ENCODE results near the gene RPS21.

RPS21 gene

DNA sequence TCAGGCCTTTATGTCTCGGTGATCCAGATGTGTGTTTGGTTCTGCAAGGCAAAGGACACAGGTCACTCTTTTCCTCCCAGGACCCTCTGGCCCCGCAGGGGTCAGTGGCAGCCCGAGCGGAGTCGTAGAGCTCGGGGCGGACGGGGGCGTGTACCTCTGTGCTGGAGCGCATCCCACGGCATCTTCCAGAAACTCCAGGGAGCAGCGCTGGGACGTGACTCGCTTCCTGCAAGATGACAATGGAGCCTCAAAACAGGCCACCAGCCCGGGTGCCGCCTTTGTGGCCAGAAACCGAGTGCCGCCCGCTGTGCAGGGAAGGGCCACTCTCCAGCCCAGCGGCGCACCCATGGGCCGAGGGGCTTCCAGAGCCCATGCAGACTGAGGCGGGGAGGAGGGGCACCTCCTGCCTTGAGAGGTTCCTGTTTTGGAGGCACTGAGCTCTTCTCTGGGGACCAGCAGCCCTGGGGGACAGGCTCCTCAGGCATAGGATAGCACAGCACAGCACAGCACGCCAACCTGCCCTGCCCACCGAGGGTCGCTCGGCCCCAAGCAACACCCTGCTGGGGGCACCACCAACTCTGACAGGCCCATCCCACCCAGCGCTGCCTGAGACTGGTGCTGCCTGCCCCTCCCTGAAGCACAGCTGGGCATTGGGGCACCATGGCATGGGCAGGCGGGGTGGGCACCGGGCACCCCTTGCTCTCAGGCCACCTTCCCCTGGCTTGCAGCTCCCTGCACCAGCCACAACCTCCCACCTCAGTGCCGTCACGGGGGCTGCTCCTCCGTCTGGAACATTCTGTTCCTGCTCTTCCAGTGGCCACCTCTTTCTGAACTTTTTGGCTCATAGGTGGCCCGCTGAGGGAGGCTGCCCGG lies 9.7 kb downstream of the RPS21 start:
- DNase-seq (ENCODE audit: low spot score), result no peak

DNA sequence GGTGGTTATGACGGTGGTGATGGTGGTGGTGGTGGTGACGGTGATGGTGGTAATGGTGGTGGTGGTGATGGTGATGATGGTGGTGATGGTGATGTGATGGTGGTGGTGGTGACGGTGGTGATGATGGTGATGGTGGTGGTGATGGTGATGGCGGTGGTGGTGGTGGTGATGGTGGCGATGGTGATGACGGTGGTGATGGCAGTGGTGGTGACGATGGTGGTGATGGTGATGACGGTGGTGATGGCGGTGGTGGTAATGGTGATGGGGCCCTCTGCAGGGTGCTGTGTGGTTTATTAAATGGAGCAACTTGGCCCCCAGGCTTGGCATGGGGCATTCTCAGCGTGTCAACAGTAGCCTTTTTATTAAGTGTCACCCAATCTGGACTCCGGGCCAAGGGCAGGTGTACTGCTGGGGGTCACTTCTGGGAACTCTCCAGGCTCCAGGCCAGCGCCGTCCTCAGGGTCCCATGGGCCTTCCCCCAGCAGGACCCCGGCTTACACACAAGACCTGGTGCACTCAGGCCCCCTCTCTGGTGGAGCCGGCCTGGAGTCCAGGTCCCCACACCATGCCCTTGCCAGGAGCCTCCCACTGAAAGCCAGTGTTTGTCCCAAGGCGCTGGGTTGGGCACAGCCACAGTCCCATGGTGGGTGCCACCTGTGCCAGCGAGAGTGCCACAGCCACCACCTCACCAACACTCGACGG lies 11.4 kb downstream of the RPS21 start:
- no peak for DNase-seq (ENCODE audit: low spot score)

DNA sequence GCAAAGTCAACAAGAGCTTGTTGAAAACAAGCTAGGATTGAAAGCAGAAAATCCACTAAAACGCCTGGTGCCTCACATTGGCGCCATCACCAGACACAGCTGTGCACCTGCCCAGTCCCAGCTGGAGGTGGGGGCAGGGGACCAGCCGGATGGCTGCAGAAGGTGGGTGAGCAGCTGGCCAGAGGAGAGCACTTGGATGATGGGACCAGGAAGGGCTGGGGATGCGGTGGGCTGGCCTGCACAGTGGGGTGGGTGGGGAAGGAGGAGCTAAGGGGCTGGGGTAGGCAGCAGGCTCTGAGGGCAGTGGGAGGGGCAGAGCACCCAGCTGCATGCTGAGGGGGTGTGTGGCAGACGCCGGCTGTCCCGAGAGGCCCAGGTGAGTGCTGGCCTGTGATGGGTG lies 13.1 kb downstream of the RPS21 start:
- DNase-seq (ENCODE audit: low spot score), result no peak

DNA sequence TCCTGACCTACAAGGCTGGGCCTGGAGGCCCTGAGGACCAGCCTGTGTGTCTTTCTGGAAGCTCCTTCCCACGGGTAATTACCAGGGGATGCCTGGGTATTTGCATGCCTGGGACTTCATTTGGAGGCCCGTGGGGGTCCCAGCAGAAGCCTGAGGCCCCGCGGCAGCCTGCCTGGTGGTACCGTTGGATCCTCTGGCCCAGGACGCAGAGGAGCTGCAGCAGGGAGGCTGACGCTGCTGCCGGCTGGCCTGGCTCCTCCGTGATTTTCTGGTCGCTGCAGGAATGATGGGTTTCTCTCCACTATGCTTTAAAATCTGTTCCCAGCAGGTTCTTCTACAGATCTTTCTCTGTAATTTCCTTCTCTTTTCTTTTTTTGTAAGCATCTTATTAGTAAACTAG lies 13.6 kb downstream of the RPS21 start:
- DNase-seq (ENCODE audit: low spot score), result no peak

DNA sequence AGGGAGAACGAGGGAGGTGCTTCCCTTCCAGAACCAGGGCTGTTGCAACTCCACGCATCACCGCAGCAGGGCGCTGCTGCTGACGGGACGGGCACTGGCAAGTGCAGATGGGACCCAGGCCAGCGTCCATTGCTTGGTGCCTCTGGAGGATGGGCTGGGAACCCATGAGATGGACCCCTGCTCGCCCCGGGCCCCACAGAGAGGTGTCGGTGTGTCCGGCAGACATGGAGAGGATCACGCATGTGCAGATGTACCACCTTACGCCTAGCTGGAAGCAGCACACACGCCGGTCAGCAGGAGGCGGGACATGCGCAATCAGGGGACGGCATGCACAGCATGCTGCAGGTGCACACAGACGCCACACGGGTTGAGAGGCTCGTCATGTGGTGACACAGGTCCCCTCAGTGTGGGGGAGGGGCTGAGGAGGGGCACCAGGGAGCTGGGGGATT lies 14.5 kb downstream of the RPS21 start:
- DNase-seq (ENCODE audit: low spot score), result no peak

DNA sequence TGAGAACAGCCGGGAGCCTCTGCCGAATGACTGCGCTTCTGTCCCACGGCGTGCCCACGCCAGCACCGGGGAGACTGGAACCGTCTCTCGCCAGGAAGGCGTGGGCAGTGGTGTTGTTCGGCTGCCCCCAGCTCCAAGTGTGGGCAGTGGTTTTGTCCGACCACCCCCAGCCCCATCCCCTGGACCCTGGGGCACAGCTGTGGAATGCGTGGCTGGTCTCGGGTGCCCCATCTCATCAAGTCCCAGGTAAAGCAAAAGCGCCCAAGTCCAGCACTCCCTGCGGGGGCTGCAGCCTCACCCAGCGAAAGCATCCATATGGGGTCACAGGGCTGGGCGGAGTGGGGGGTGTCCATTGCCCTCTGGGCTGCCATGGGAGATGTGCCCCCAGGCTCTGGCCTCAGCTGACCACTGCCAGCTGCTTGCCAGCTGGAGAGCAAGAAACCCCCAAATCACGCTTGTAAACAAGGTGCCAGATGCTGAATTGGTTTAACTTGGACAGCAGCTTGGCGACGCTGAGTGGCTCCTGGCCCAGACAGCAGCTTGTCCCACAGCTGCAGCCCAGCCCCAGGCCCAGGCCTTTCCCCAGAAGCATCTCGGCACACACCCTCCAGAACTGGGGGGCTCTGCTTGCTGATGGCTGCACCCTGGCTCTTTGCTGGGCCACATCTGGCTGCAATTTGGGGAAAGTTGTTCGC lies 15.7 kb downstream of the RPS21 start:
- DNase-seq (ENCODE audit: low spot score), result no peak

DNA sequence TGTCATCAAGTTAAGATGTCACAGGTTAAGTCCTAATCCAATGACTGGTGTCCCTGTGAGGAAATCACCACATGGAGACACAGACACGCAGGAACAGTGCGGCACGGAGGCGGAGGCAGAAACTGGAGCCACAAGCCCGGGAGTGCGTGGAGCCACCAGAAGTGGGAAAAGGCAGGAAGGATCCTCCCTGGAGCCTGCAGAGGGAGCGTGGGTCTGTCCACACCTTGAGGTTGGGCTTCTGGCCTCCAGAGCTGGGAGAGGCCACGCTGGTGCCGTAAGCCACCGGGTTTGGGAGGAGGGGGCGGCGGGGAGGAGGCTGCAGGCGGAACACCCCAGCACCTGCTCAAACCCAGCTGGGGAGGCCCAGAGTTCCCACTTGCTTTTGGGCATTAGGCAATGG lies 16.4 kb downstream of the RPS21 start:
- no peak for DNase-seq (ENCODE audit: low spot score)

DNA sequence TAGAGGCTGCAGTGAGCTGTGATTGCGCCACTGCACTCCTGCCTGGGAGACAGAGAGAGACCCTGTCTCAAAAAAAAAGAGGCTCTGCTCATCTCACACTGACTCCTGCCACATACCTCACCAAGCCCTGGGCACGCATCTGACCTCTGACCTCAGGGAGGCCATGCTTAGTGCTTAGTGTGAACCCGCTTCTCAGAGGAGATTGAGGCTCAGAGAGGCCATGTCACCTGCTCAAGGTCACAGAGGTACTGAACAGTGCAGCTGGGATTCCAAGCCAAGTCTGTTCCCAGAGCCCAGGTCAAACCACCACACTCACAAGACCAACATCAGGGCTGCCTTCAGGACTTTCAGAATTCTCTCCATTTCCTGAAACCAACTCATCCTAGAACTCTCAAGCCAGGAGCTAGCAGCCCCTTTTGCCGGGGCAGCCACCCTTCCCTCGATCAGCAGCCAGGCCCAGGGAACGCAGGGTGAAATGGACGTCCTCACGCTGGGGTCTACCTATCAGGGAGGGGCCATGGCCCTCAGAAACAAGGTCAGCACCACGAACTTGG lies 17.3 kb downstream of the RPS21 start:
- DNase-seq (ENCODE audit: low spot score), result no peak

DNA sequence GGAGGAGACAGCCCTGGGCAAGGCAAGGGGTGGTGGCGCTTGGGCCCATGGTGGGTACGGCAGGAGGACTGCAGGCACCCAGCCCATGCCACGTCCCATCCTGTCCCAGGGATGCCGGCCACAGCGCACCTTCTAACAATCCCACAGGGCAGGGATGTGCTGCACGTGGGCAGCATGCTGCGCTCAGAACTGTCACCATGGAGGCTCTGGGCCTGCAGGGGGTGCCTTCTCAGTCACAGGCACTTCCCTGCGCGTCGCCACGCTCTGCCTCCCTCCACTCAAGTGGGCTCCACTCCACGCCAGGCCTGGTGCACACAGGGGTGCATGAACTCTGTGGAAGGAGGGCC lies 17.8 kb downstream of the RPS21 start:
- DNase-seq (ENCODE audit: low spot score), result no peak

DNA sequence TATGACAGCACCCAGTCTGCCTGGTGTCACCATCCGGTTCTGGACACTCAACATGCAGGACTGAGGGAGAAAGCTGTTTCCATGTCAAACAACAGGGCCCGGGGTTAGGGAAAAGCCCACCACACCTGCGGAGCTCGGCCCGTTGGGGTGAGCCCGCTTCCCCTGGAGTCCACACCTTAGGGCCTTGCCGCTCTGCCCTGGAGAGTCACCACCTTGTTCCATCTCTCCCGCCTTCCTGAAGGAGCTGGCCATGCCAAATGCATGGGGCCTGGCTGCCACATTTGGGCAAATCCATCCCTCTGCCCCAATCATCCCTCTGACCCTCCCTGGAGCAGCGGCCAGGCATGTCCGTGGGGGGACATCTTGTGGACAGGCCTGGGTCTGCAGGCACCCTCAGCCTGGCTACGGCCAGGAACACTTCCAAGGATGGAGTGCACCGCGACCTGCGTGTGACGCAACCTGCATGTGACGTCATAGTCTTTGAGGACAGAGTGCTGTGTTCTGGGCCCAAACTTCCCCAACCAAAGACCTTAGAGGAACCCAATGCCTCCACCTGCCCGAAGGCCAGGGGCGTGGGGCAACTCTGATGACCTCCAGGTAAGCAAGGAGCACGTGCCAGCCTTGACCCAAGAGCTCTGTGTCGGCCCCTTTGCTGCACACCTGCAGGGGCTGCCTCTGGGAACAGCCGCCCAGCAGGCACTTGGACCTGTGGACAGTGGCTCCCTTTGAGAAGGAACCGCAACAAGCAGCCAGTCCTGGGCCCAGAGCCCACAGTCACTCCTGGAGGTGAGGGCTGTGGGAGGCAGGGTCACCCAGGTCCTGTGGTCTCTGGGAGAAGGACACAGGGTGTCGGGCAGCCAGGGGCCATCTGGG lies 18.4 kb downstream of the RPS21 start:
- peak; percentile 44 for DNase-seq (ENCODE audit: low spot score)

DNA sequence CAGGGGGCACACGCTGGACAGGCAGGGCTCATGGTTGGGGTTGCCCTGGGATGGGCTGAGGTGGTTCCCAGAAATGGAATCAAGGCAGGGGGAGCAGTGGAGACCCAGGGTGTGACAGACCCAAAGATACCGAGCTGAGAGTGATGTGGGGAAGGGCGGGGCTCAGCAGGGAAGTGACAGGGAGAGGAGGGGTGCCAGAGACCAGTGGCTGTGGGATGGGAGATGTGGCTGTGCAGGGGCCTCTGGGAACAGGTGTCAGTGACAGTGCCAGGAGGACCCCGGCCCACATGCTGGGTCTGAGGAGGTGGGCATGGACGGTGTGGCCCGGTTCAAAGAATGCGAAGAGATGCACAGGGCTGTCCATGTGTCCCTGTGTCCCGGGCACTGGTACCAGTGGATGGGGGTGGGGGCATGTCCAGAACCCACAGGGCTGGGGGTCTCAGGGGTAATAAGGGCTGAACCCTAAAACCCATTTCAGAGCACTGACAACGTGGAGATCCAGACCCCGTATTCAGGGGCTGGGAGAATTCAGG lies 19.1 kb downstream of the RPS21 start:
- no peak for DNase-seq (ENCODE audit: low spot score)

DNA sequence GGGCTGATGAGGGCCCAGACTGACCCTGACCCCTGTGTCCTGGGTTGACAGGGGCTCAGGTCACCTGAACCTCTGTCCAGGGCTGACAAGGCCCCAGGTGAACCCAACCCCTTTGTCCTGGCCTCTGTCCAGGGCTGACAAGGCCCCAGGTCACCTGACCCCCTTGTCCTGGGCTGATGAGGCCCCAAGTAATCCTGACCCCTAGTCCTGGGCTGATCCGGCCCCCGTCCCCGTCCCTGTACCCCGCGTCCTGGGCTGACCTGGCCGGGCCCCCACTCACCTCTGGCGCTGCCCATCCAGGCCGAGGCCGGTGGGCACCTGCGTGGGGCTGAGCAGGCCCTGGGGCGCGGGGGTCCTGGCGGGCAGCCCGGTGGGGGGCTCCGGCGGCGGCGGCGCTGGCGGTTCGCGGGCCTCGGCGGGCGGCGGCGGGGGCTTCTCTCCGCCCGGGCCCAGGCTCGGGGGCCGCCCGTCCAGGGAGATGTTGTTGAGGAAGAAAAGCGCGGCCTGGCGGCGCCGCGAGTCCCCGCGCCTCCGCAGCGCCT lies 19.8 kb downstream of the RPS21 start:
- no peak for DNase-seq (ENCODE audit: low spot score)

DNA sequence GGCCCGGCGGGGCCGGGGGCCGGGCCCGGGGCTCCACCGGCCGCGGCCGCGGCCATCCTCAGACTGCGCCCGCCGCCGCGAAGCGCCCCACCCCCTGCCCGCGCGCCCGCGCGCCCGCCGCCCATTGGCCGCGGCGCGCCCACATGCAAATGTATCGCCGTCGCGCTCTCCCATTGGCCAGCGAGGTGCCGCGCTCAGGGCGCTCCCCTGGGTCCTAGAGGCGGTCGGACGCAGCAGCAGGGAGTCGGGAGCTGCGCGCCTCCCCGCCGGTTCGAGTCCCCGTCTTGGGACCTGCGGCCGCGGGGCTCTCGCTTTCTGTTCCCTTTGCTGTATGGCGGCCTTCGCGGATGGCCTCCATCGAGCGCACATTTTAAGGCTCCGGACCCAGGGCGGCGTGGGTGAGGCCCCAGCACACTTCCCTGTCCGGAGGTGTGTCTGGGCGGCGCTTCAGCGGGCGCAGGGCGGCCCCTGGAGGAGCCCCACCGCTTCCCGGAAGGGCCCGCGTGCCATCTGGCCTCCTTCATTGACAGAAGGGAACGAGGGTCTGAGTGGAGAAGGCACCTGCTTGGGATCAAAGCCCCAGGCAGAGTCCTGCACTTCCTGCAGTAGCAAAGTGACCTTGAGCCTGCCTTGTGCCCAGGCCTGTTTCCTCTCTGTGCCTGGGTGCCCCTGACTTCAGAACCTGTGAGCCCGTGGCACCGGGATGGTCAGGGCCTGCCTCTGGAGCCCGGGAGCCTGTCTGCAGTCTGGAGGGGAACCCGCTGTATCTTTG lies 20.5 kb downstream of the RPS21 start, which contains the start of gene CABLES2:
CABLES2 (minus strand) TSS at position 65 of the 772 bp plus-strand sequence; CDS start at position 56, 9 bp downstream.
- DNase-seq (ENCODE audit: low spot score), result peak; percentile 96

DNA sequence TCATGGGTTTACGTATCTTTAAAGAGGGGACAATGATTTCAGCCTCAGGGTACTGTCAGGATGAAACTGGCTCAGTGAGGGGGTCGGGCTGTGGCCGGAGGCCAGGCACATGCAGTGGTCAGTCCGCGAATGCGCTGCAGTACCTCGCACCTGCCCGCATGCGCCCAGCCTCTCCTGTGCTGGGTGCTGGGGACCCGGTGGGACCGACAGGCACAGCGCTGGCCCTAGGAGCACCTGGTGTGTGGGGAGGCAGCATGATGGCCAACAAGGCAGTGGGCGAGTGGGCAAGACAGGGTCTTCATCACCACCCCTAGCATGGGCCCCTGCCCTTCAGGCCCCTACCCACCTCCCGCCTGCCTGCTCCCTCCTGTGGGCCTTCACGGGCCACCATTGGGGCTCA lies 21.2 kb downstream of the RPS21 start:
- DNase-seq (ENCODE audit: low spot score), result no peak

DNA sequence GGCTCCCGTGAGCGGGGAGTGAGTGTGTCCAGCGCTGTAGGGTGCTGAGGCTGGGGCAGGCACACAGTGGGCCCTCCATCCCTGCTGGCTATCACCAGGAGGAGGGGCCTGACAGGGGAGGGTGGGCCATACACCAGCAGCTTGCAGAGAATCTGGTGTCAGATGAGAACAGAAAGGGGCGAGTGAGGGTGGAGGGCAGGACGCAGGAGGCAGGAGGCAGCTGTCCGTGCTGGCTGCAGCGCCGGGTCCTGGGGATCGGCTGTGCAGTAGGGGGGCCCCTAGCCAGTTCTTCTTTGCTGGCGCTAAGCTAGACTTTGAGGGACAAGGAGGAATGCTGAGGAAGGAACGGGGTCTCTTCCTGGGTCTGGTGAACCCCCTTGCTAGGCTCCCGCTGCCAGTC lies 21.7 kb downstream of the RPS21 start:
- no peak for DNase-seq (ENCODE audit: low spot score)

DNA sequence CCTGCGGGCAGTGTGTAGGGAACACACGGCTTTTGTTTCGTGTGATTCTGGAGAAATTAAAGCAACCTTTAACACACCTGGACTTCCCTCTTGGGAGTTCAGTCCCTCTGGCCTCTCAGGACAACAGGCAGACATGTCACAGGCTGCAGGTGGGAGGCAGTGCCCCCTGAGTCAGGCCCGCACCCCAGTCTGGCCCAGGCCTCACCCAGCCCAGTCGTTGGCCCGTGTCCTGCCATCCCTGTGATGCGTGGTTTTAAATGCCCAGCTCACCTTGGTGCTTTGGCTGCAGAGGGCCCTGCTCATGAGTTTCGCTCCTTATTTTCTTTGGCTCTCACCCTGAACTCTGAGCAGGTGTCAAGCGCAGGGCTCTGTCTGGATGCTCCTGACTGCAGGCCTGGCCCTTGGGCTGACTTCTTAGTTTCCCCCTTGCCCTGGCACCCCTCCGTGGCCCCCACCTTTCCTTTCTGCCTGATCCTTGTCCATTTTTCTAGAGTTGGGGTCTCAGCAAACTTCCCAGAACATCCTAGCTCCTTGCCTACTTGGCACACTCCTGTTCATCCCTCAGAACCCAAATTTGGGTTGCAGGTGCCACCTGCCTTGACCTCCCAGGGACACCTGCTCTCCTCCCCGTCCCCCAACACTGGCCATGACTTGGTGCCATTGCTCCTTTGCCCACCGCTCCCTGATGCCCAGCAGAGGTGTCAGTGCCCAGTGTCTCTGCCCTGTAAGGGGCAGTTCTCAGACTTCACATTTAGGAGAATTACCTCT lies 22.4 kb downstream of the RPS21 start:
- no peak for DNase-seq (ENCODE audit: low spot score)

DNA sequence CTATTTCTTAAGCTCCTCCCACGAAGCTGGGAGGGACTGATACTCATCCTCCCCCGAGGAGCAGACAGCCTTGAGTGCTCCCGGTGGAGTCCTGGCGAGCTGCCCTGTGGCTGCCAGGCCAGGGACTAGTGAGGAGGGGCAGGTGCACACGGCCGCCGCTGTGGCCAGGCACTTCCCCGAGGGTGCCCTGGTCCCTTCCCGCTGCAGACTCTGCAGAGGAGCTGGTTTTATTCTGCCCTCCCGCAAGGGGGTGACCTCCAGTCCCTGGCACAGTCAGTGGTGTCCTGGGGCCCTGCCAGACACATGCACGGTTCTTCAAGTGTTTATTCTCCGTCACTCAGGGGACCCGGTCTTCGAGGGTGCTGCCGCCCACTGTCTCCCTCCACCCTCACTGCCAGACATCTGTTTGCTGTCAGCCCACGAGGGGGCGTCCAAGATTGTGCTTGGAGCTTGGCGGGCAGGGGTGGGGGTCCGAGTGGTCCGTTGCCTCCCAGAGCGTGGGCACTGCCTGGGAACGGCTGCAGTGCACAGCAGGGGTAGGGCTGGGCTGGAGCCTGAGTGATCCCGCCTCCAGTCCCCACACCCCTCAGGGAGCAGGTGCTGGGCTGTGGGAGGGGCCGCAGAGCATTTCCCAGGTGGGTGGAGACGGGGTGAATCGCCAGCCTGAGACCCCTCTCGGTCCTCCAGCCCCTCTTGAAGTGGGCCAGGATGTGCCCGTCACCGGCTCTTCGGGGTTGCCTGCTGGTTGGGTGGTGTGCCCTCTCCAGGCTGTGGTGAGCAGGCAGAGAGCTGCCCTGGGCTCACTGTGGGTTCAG lies 23.2 kb downstream of the RPS21 start:
- no peak for DNase-seq (ENCODE audit: low spot score)

DNA sequence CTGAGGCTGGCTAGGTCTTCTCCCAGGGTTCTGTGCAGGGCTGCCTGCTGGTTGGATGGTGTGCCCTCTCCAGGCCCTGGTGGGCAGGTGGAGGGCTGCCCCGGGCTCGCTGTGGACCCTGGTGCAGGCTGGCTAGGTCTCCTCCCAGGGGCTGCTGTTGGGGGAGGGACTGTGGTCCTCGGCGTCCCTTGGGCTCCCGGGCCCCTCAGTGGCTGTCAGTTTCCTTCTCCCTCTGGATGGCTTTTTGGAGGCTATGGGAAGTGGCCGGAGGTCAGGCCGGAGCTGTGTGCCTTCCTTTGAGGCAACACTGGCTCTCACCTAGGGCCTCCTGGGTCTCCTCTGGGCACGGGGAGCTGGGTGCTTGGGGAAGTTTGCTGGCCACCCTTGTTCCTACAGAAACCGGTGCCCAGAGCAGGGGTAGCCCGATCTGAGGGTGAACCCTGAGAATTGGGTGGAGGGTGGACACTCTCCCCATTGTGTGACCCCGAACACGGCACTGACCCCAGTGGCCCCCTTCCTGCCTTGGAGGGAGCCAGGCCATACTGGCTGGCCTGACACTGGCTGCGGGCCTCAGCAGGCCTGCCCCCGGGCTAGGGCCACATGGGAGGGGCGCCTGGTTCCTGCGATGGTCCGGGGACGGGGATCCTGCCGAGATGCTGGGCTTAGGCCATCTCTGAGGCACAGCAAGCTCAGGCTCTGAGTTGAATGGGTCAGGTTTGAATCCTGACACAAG lies 24.0 kb downstream of the RPS21 start:
- DNase-seq (ENCODE audit: low spot score), result no peak

All from AG08395 (cell line).